OCI-LY1 (cell line): ENCODE results near the gene MED12.

Experiments used
- EZH2 ChIP-seq: fragments of 200-600 bp; sonication (generic), shearing (Covaris generic); IDR thresholded peaks from 2 replicates; pipeline ENCODE4 v1.8.0; 2017; ENCODE audit warnings: borderline replicate concordance, mixed run types, mild to moderate bottlenecking, antibody characterized with exemption, low read length, moderate library complexity, mixed read lengths
- TF ChIP-seq, protein P1 (sequence below): fragments of 200-600 bp; sonication (generic), shearing (Covaris generic); IDR thresholded peaks from 2 replicates; pipeline ENCODE4 v1.5.1; 2017; ENCODE audit warnings: mild to moderate bottlenecking, antibody characterized with exemption, low read length, moderate library complexity, mixed read lengths

- TF ChIP-seq, protein P1, sequence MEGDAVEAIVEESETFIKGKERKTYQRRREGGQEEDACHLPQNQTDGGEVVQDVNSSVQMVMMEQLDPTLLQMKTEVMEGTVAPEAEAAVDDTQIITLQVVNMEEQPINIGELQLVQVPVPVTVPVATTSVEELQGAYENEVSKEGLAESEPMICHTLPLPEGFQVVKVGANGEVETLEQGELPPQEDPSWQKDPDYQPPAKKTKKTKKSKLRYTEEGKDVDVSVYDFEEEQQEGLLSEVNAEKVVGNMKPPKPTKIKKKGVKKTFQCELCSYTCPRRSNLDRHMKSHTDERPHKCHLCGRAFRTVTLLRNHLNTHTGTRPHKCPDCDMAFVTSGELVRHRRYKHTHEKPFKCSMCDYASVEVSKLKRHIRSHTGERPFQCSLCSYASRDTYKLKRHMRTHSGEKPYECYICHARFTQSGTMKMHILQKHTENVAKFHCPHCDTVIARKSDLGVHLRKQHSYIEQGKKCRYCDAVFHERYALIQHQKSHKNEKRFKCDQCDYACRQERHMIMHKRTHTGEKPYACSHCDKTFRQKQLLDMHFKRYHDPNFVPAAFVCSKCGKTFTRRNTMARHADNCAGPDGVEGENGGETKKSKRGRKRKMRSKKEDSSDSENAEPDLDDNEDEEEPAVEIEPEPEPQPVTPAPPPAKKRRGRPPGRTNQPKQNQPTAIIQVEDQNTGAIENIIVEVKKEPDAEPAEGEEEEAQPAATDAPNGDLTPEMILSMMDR = no peak
- TF ChIP-seq EZH2 = no peak
These were observed 42.1 kb downstream of the MED12 start for GRCh38 chrX:71160475-71160874.
